PC-9 (cell line): ENCODE results near the gene UNC50. TPM values are rescaled to one million over a fixed set of nuclear protein-coding genes. Genes with fewer than 3 reads are reported as not detected.

Experiments used
- BruUV-seq: library from RNA; stranded (reverse); fragments of 400-500 nt; replicated peaks from 2 replicates; lab custom pipeline; 2021; lab: Mats Ljungman, UMichigan
- CTCF ChIA-PET: fragments of 300-600 bp; sonication (Branson Sonifier 250); formaldehyde crosslinking; loops from one replicate; lab custom pipeline; 2022; ENCODE audit warnings: antibody characterized with exemption; lab: Charles Lee
- POLR2A ChIA-PET: fragments of 300-600 bp; sonication (Branson Sonifier 250); formaldehyde crosslinking; loops from one replicate; lab custom pipeline; 2022; ENCODE audit warnings: antibody characterized with exemption; ENCODE audit not compliant: unreplicated experiment; lab: Charles Lee
- DNase-seq, 2 experiments: peaks; one replicate each; pipeline versions ENCODE4 v3.0.0 to v3.0.0-alpha.2; 2015 to 2022; ENCODE audit warnings: mixed read lengths in 1 of 2
- H2AFZ ChIP-seq: fragments of 200-600 bp; sonication (generic); 2 replicates; pipeline ENCODE4 v1.8.1; 2017; ENCODE audit warnings: antibody characterized with exemption
- H3F3A ChIP-seq: fragments of 200-600 bp; sonication (generic); 2 replicates; pipeline ENCODE4 v1.8.1; 2017; ENCODE audit warnings: antibody characterized with exemption, mild to moderate bottlenecking, low read depth; ENCODE audit not compliant: insufficient read depth
- H3K27ac ChIP-seq: fragments of 200-600 bp; sonication (generic); 2 replicates; pipeline ENCODE4 v1.6.1; 2016; ENCODE audit warnings: mixed run types
- H3K27me3 ChIP-seq: fragments of 200-600 bp; sonication (generic); 2 replicates; pipeline ENCODE4 v1.6.1; 2016; ENCODE audit warnings: low read depth, mixed run types; ENCODE audit not compliant: insufficient read depth
- H3K36me3 ChIP-seq: fragments of 200-600 bp; sonication (generic); 2 replicates; pipeline ENCODE4 v1.6.1; 2016; ENCODE audit warnings: low read depth, mixed run types
- H3K4me1 ChIP-seq: fragments of 200-600 bp; sonication (generic); replicated peaks from 2 replicates; pipeline ENCODE4 v1.6.1; 2016; ENCODE audit warnings: mixed run types; ENCODE audit not compliant: insufficient read depth
- H3K4me2 ChIP-seq: fragments of 200-600 bp; sonication (generic); 2 replicates; pipeline ENCODE4 v1.6.1; 2017; ENCODE audit warnings: mixed run types
- H3K4me3 ChIP-seq: fragments of 200-600 bp; sonication (generic); 2 replicates; pipeline ENCODE4 v1.6.1; 2016; ENCODE audit warnings: mixed run types
- H3K79me2 ChIP-seq: fragments of 200-600 bp; sonication (generic); 2 replicates; pipeline ENCODE4 v1.6.1; 2017; ENCODE audit warnings: low read depth, mixed run types
- H3K9me2 ChIP-seq: fragments of 200-600 bp; sonication (generic); 2 replicates; pipeline ENCODE4 v1.8.1; 2017; ENCODE audit warnings: mild to moderate bottlenecking; ENCODE audit not compliant: insufficient read depth
- H3K9me3 ChIP-seq: fragments of 200-600 bp; sonication (generic); 2 replicates; pipeline ENCODE4 v1.8.1; 2016; ENCODE audit warnings: low read depth; ENCODE audit not compliant: insufficient read depth
- H4K20me1 ChIP-seq: fragments of 200-600 bp; sonication (generic); 2 replicates; pipeline ENCODE4 v1.8.1; 2017; ENCODE audit not compliant: insufficient read depth
- EZH2 ChIP-seq: fragments of 200-600 bp; sonication (generic); IDR thresholded peaks from 2 replicates; pipeline ENCODE4 v1.8.0; 2017; ENCODE audit warnings: antibody characterized with exemption, low read depth
- intact Hi-C: fragments of 100-400 bp; cut with micrococcal nuclease; formaldehyde crosslinking; loops from one replicate; pipeline ENCODE4 v1.10.0; 2022; ENCODE audit not compliant: unreplicated experiment
- total RNA-seq: library from RNA; stranded (reverse); gene quantifications from 2 replicates; pipeline ENCODE4 v1.2.3, GENCODE V29; 2021
- TF ChIP-seq, protein P1 (sequence below): fragments of 200-600 bp; sonication (generic); conservative IDR thresholded peaks from 2 replicates; pipeline ENCODE4 v1.6.1; 2017; ENCODE audit warnings: mixed run types, antibody characterized with exemption, mild to moderate bottlenecking, moderate library complexity

Gene UNC50
- total RNA-seq, 1 experiment from 2014 or later = 46.0 TPM

DNA sequence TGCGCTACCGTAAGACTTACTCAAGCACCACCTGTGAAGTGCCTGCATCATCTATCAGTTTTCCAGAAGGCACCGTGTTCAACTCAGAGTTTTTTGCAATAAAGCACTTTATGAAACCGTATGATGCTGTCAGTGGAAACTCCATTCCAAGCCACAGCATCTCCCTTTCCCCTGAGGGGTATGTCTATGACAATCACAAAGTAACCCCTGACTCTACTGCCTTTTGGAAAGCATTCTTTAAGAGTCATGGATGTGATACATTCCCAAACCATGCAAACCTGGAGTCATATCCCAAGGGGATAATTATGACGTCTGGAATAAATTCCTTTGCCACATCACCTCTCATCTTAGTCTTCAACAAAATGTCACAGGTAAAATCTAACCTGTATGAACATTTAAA, 39.2 kb downstream of the UNC50 start:
- no peaks in the 10 kb centered on the region for H3F3A ChIP-seq
- no peaks in the 10 kb centered on the region for H4K20me1 ChIP-seq
- intact Hi-C loops = loop anchor here (5.0 kb wide), 1 partner anchor 290 kb away; the partner anchor contains the start of gene CRACDL
- no peaks in the 10 kb centered on the region for H3K27me3 ChIP-seq
- no peaks in the 10 kb centered on the region for H3K9me3 ChIP-seq
- no peak overlapping the region for H3K27ac ChIP-seq
- no peaks in the 10 kb centered on the region; the same call in 1 of the 2 replicates for H3K36me3 ChIP-seq
- H3K9me2 ChIP-seq = no peaks in the 10 kb centered on the region
- no peak for TF ChIP-seq EZH2
- TF ChIP-seq, protein P1, sequence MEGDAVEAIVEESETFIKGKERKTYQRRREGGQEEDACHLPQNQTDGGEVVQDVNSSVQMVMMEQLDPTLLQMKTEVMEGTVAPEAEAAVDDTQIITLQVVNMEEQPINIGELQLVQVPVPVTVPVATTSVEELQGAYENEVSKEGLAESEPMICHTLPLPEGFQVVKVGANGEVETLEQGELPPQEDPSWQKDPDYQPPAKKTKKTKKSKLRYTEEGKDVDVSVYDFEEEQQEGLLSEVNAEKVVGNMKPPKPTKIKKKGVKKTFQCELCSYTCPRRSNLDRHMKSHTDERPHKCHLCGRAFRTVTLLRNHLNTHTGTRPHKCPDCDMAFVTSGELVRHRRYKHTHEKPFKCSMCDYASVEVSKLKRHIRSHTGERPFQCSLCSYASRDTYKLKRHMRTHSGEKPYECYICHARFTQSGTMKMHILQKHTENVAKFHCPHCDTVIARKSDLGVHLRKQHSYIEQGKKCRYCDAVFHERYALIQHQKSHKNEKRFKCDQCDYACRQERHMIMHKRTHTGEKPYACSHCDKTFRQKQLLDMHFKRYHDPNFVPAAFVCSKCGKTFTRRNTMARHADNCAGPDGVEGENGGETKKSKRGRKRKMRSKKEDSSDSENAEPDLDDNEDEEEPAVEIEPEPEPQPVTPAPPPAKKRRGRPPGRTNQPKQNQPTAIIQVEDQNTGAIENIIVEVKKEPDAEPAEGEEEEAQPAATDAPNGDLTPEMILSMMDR = no peak
- H3K4me2 ChIP-seq = no peak overlapping the region
- no peak for DNase-seq
- no peaks in the 10 kb centered on the region for H3K79me2 ChIP-seq
- BruUV-seq = no TSS peak
- no peaks in the 10 kb centered on the region for H3K4me1 ChIP-seq
- POLR2A ChIA-PET = no interaction called here
- H3K4me3 ChIP-seq = no peak overlapping the region
- CTCF ChIA-PET = no interaction called here
- no peak overlapping the region for H2AFZ ChIP-seq

DNA sequence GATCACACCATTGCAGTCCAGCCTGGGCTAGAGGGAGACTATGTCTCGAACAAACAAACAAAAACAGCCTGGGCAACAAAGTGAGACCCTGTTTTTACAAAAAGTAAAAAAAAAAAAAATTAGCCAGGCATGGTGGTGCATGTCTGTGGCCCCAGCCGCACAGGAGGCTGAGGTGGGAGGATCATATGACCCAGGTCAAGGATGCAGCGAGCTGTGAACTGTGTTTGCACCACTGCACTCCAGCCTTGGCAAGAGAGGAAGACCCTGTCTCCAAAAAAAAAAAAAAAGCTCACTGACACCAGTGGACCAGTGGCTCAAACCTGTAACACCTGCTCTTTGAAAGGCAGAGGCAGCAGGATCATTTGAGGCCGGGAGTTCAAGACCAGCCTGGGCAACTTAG, 40.1 kb downstream of the UNC50 start:
- no peaks in the 10 kb centered on the region for H3K27me3 ChIP-seq
- H3K4me2 ChIP-seq = no peak overlapping the region
- H4K20me1 ChIP-seq = no peaks in the 10 kb centered on the region
- DNase-seq = no peak
- no peaks in the 10 kb centered on the region for H3K9me3 ChIP-seq
- H3K79me2 ChIP-seq = no peaks in the 10 kb centered on the region
- H3K4me3 ChIP-seq = no peak overlapping the region
- ChIA-PET POLR2A (no interaction called here), CTCF (interaction anchor here (0.6 to 1.6 kb wide), 5 partner anchors 88 to 207 kb away, joined by 3 to 13 read pairs (median 5); no protein-coding TSS in a partner anchor)
- BruUV-seq = no TSS peak
- no peak overlapping the region for H2AFZ ChIP-seq
- no peaks in the 10 kb centered on the region for H3K4me1 ChIP-seq
- no peaks in the 10 kb centered on the region; the same call in 1 of the 2 replicates for H3K36me3 ChIP-seq
- intact Hi-C loops = loop anchor here (5.0 kb wide), 1 partner anchor 289 kb away; the partner anchor contains the start of gene CRACDL
- H3F3A ChIP-seq = no peaks in the 10 kb centered on the region
- no peak overlapping the region for H3K27ac ChIP-seq
- no peaks in the 10 kb centered on the region for H3K9me2 ChIP-seq
- TF ChIP-seq EZH2 = no peak

DNA sequence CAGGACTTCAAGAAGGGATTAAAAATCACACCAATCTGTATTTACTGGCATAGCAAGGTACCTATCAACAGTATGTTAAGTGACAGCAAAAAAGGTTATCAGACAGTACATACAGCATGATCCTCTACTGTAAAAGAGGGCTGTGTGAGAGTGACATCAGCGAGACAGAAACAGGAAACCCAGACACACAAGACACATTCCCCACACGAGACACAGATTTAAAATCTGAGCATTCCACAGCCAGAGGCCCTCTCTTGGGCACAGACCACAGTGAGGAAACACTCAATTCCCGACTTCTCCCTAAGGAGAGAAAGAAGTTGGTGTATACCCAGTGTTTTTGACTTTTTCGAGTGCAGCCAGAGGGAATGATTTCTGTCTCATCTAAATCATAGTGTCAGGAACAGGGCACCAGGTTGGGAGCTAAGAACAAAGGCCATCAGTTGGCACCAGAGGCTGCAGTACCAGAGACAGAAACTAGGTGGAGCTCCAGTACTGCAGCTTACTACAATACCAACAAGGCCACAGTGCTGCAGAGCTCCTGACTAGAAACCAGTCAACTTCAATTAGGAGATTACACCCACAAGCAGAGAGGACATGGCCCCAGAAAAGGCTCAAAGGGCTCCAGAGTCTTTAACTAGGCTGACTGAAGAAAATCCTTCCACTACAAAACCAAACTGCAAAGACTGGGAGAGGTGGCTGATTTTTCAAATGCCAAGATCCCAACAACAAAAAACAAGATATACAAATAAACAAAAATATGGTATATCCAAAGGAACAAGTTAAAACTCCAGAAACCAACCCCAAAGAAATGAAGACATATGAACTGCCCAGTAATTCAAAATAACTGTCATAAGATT, 41.0 kb downstream of the UNC50 start:
- BruUV-seq = no TSS peak
- Histone ChIP-seq H2AFZ (no peak overlapping the region), H3F3A (no peaks in the 10 kb centered on the region), H3K36me3 (no peaks in the 10 kb centered on the region; the same call in 1 of the 2 replicates), H4K20me1 (no peaks in the 10 kb centered on the region), H3K9me3 (no peaks in the 10 kb centered on the region), H3K4me3 (no peak overlapping the region), H3K27ac (no peak overlapping the region), H3K4me2 (no peak overlapping the region), H3K4me1 (no peaks in the 10 kb centered on the region), H3K79me2 (no peaks in the 10 kb centered on the region), H3K9me2 (no peaks in the 10 kb centered on the region), H3K27me3 (no peaks in the 10 kb centered on the region)
- DNase-seq = peak; percentile 75 to 78
- CTCF ChIA-PET = interaction anchor here (0.6 to 1.6 kb wide), 8 partner anchors 89 to 420 kb away, joined by 3 to 14 read pairs (median 4); no protein-coding TSS in a partner anchor
- intact Hi-C loops = loop anchor here (1.0 to 5.0 kb wide), 6 partner anchors 150 to 841 kb away; partner anchors contain the start of genes CRACDL and REV1
- POLR2A ChIA-PET = interaction anchor here (0.6 to 0.7 kb wide), 2 partner anchors 234 to 372 kb away, joined by 4 to 5 read pairs; no protein-coding TSS in a partner anchor
- TF ChIP-seq, protein P1 = peak; percentile 100
- no peak for TF ChIP-seq EZH2
